Measurements from ENCODE around the gene C20orf144.
A peak's percentile ranks its signal among the peaks of the same experiment; 100 is the strongest.

The C20orf144 gene

GRCh38 chr20:33711446-33711738, 49.3 kb downstream of the C20orf144 start:
- TF ChIP-seq, protein P1, sequence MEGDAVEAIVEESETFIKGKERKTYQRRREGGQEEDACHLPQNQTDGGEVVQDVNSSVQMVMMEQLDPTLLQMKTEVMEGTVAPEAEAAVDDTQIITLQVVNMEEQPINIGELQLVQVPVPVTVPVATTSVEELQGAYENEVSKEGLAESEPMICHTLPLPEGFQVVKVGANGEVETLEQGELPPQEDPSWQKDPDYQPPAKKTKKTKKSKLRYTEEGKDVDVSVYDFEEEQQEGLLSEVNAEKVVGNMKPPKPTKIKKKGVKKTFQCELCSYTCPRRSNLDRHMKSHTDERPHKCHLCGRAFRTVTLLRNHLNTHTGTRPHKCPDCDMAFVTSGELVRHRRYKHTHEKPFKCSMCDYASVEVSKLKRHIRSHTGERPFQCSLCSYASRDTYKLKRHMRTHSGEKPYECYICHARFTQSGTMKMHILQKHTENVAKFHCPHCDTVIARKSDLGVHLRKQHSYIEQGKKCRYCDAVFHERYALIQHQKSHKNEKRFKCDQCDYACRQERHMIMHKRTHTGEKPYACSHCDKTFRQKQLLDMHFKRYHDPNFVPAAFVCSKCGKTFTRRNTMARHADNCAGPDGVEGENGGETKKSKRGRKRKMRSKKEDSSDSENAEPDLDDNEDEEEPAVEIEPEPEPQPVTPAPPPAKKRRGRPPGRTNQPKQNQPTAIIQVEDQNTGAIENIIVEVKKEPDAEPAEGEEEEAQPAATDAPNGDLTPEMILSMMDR (IDR thresholded peaks at IDR 0.05) = no peak
- Mint-ChIP-seq H3K4me3 (no peak overlapping the region), H3K4me1 (no peaks in the 10 kb centered on the region), H3K9me3 (no peaks in the 10 kb centered on the region), H3K27me3 (ENCODE audit: low read depth, poor library complexity) (peaks cover 4% of the 10 kb centered on the region), H3K36me3 (ENCODE audit: low read depth) (no peaks in the 10 kb centered on the region), H3K27ac (peak overlapping the region; percentile 47)
- DNase-seq = no peak

All from nephron progenitor cell (in vitro differentiated cells).